ENCODE results near the gene GPR135.

GRCh38 chr14:59503256-59503655 is 38.1 kb upstream of the GPR135 start:
- TF ChIP-seq CBX3 (IDR thresholded peaks at IDR 0.05; ENCODE audit: borderline replicate concordance, low read depth) (no peak), MXI1 (IDR thresholded peaks at IDR 0.05; ENCODE audit: low read depth, low read length) (no peak), CTCF (IDR thresholded peaks at IDR 0.05 in 2 of 3, conservative IDR thresholded peaks at IDR 0.05 in 1 of 3; ENCODE audit: control insufficient read depth in 2 of 3, extremely low read depth in 1 of 3, insufficient read depth in 1 of 3, low read depth in 3 of 3, low read length in 3 of 3) (no peak), EGR1 (IDR thresholded peaks at IDR 0.05; ENCODE audit: borderline replicate concordance in 1 of 2, low read depth in 2 of 2, low read length in 2 of 2) (no peak)

All from GM12878 (cell line).